ENCODE results near the gene ARRB1. TPM values are rescaled to one million over a fixed set of nuclear protein-coding genes. Genes with fewer than 3 reads are reported as not detected.

The ARRB1 gene
- total RNA-seq, 4 donors from 2014 or later: 15.7 to 44.7 (median 27.7) TPM

- 37 to 42% methylated on average over 11 of the region's 11 CpGs for WGBS, 2 donors
- H3K27me3 ChIP-seq: no peaks in the 10 kb centered on the region
- no peak for DNase-seq
- no peak for TF ChIP-seq POLR2A (IDR thresholded peaks at IDR 0.05)
- TF ChIP-seq CTCF (IDR thresholded peaks at IDR 0.05): no peak
- H3K4me1 ChIP-seq: no peaks in the 10 kb centered on the region
- H3K36me3 ChIP-seq: no peaks in the 10 kb centered on the region
- no peak overlapping the region for H3K4me3 ChIP-seq (replicated peaks in 1 of 3)
- H3K9me3 ChIP-seq: no peaks in the 10 kb centered on the region
- H3K27ac ChIP-seq: no peak overlapping the region
- intact Hi-C loops (cut with DNase I): loop anchor here (5.0 to 10.0 kb wide), 3 partner anchors 107 to 322 kb away; no protein-coding TSS in a partner anchor
Measured at GRCh38 chr11:75248924-75249256, 102.6 kb downstream of the ARRB1 start.

GRCh38 chr11:75246671-75247350 lies 104.7 kb downstream of the ARRB1 start:
- H3K27ac ChIP-seq: no peak overlapping the region
- no peak overlapping the region for H3K4me3 ChIP-seq (replicated peaks in 1 of 3)
- H3K27me3 ChIP-seq: no peaks in the 10 kb centered on the region
- no peaks in the 10 kb centered on the region for H3K9me3 ChIP-seq
- peaks cover 4 to 5% of the 10 kb centered on the region in 2 donors for H3K4me1 ChIP-seq
- intact Hi-C loops (cut with DNase I): loop anchor here (5.0 to 10.0 kb wide), 3 partner anchors 105 to 320 kb away; no protein-coding TSS in a partner anchor
- DNase-seq: no peak
- H3K36me3 ChIP-seq: no peaks in the 10 kb centered on the region
- TF ChIP-seq POLR2A (IDR thresholded peaks at IDR 0.05) (no peak), CTCF (IDR thresholded peaks at IDR 0.05) (no peak)
- WGBS, 2 donors: 70 to 81% methylated on average over 8 to 11 of the region's 11 CpGs

- Histone ChIP-seq H3K27me3 (no peaks in the 10 kb centered on the region), H3K9me3 (no peaks in the 10 kb centered on the region), H3K4me3 (replicated peaks in 1 of 3) (no peak overlapping the region), H3K4me1 (peaks cover 4 to 5% of the 10 kb centered on the region in 2 donors), H3K36me3 (no peaks in the 10 kb centered on the region), H3K27ac (no peak overlapping the region)
- TF ChIP-seq POLR2A (IDR thresholded peaks at IDR 0.05) (no peak), CTCF (IDR thresholded peaks at IDR 0.05) (no peak)
- intact Hi-C loops (cut with DNase I): loop anchor here (5.0 to 10.0 kb wide), 3 partner anchors 104 to 319 kb away; no protein-coding TSS in a partner anchor
- DNase-seq: no peak
- 64 to 73% methylated on average over 7 of the region's 7 CpGs for WGBS, 2 donors
Measured at GRCh38 chr11:75246006-75246670, 105.3 kb downstream of the ARRB1 start.

GRCh38 chr11:75245356-75246005 lies 106.0 kb downstream of the ARRB1 start:
- H3K27ac ChIP-seq: no peak overlapping the region
- no peaks in the 10 kb centered on the region for H3K27me3 ChIP-seq
- intact Hi-C loops (cut with DNase I): loop anchor here (5.0 to 10.0 kb wide), 3 partner anchors 103 to 318 kb away; no protein-coding TSS in a partner anchor
- no peaks in the 10 kb centered on the region for H3K9me3 ChIP-seq
- no peak for TF ChIP-seq POLR2A (IDR thresholded peaks at IDR 0.05)
- no peak for TF ChIP-seq CTCF (IDR thresholded peaks at IDR 0.05)
- no peaks in the 10 kb centered on the region for H3K36me3 ChIP-seq
- DNase-seq: no peak
- peaks cover 6 to 12% of the 10 kb centered on the region in 2 donors for H3K4me1 ChIP-seq
- 77% methylated on average over 5 of the region's 5 CpGs for WGBS, 2 donors
- H3K4me3 ChIP-seq (replicated peaks in 1 of 3): no peak overlapping the region

Data from thyroid gland (tissue), 4 donors.